ENCODE measurements around the gene MBTPS2.
A peak's percentile ranks its signal among the peaks of the same experiment; 100 is the strongest.
"Not testable (repeated sequence)": the region's sequence is repeated elsewhere in the genome, so short reads cannot be mapped to it uniquely, and the experiment has no call there.

MBTPS2 gene

DNA sequence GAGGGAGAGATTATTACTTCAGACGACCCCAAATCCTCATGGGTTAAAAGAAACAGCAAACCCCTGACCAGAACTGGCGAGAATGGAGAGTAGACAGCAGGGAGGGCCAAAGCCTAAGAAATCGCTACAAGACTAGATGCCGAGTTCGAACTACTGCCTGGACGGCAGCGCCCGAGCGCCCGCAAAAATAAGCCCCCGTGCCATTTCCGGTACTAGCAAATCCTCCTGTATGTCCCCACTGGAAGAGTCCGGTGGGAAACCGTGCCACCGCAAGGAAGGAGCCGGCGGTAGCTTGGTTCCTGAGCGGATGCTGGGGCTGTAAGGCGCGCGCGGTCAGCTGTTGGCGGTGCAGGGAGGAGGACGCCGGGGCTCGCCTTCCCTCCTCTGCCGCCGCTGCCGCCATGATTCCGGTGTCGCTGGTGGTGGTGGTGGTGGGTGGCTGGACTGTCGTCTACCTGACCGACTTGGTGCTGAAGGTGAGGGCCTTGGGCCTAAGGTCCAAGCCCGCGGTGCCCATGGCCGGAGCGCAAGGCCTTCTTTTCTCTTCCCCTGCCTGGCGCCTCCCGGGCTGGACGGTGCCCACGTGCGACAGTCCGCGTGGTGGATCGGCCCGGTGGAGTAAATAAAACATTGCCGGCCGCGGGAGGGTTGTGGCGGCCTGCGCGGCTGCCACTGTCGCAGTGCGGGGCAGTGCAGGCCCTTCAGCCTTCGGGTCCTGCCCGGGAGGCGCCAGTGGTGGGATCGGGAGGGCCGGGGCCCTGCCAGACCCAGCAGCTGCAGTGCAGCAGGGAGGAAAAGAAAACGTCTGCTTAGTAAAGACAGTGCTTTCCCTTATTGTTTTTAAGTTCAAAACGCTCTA lies at the start of gene MBTPS2:
TSS of gene MBTPS2 (plus strand) at position 284 of the 859 bp plus-strand sequence. CDS start at position 402, 118 bp downstream.
- DNase-seq, result peak; percentile 73 to 82

DNA sequence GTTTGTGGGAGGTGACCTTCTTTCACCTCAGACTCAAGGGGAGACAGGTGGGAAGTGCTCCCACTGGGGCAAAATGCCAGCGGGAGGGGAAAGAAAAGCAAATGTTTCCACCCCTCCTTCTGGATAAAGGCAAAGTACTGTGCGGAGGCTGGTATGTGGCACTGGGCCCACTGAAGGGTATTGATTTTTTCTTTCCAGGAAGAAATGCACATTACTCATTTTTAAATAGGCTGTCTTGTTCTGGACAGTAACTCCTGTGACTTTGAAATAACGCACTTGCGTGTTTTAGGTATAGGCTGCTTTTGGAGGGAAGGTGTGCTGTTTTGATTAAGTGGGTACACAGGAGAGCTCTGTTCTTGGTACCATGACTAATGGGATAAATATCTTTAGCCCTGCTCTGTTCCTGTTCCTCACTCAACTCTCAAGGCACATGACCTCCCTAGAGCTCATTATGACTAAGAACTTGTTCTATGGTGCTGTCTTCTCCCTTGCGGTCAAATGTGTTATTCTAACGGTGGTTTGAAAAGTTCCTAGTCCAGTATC lies 40.7 kb upstream of the MBTPS2 start:
- DNase-seq, result no peak

DNA sequence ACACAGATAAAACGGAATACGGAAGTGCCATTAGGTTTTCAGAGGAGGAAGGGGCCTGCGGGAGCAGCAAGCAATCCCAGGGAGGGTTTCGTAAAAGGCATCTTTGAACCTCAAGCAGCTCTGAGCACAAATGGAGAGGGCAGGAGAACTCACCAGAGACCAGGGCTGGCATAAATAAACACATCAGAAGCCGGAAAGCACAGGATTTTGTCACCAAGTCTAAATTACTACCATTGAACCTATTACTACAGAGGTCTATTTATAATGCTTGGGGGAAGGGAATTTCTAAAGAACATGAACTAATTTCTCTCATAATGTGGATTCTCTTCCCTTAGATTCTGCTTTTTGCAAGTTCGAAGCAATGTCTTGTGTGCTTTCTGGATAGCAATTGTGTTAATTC lies 39.6 kb upstream of the MBTPS2 start:
- DNase-seq, result no peak

DNA sequence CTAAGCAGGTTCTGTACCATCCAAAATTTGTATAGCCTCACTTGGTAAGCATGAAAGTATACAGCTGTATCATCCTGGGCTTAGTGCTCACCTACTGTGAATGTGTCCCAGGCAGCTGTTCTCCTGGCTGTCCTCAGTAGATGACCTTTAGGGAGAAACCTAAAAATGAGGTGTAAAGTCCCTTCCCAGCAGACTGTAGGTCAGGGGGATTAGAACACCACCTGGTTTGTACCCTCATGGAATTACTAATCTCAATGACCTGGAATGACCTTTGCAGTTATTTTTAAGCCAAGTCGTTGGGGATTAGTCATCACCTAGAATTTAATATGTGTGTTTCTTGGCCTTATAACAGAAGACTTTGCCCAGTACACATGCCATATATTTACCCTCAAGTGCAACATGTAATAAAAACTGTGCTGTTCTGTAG lies 39.1 kb upstream of the MBTPS2 start:
- DNase-seq, result no peak

DNA sequence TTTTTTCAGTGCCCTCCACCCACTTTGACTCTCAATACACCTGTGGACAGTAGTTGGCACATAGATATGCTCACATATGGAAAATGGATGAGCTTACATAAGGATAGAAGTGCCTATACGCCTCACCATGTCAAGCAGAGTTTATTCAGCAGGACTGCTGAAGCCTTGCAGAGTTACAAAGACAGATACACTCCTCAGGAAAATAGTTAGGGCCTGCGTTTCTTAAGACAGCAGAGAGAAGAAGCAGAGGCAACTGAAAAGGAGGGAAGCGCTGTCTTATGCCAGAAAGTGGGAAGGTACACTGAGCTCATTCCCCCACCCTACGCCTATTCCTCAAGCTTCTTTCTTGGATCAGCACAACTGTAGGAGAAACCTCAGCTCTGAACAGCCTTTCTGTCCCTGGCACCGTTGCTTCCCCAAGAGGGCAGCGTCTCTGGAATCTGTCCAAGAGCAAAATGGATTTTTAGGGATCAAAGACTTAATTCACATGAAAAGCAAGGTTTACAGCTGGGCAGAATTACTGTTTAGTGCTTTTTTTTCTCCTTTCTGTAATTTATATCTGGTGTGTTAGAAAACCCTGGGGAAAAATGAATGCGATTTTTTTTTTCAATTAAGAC lies 37.3 kb upstream of the MBTPS2 start:
- DNase-seq, result no peak

DNA sequence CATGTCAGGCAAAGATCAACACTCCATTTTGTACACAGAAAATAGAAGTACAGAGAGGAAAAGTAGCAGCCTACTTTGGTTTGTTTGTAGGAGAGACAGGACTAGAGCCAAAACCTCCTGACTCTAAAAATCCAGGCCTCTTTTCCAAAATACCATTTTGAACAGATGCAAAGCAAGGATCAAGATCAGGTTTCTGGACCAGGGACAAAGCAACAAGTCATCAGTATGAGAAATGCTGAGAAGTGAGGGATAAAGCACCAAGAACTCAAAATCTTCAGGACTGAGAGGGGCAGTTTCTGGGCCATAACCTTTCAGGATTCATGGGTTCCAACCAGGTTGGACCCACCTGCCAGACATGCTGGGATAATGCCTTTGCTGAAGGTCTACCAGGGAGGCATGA lies 36.6 kb upstream of the MBTPS2 start:
- no peak for DNase-seq

DNA sequence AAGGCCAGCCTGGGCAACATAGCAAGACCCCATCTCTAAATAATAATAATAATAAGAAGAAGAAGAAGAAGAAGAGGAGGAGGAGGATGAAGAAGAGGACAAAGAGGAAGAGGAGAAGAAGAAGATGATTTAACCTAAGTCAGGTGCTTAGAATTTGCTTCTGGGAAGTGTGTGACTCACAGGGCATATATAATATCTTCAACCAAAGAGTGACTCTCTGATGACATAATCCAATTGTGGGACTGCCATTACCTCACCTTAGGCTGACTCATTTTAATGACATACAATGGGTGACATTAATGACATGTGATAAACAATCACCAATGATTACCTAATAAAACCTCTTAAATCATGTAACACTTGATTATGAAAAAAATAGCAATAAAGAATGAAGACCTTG lies 32.7 kb upstream of the MBTPS2 start:
- DNase-seq, result no peak

DNA sequence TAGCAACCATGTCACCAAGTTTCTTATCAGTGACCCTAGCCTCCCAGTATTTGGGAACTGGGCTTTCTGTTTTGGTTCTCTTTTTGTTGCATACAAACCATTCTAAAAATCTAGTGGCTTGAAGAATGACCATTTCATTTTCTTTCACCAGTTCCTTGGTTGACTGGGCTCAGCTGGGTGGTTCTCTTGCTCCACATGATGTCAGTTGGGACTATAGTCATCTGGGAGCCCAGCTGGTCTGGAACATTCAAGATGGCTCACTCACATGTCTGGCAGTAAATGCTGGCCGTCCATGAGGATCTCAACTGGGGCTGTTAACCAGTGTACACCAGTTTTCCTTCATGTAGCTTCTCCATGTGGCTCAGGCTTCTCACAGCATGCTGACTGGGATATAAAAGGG lies 27.6 kb upstream of the MBTPS2 start:
- no peak for DNase-seq

DNA sequence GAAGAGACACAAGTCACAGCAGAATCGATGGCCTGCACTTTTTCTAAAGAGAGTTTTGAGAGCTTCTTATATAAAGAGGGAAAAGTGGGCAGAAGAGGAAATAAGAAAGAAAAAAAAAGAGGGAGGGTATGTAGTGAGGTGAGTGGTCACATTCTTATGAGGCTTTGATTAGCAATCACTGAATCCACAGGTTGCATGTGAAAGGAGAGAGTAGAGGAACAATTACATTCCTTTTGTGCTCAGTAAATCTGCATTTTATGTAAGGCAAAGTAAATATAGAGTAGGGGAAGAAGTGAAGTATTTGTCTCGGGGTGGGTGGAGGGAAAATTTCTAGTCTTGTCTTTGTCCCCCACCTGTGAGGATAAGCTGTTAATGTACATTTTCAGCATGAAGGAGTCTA lies 26.8 kb upstream of the MBTPS2 start:
- DNase-seq, result no peak

DNA sequence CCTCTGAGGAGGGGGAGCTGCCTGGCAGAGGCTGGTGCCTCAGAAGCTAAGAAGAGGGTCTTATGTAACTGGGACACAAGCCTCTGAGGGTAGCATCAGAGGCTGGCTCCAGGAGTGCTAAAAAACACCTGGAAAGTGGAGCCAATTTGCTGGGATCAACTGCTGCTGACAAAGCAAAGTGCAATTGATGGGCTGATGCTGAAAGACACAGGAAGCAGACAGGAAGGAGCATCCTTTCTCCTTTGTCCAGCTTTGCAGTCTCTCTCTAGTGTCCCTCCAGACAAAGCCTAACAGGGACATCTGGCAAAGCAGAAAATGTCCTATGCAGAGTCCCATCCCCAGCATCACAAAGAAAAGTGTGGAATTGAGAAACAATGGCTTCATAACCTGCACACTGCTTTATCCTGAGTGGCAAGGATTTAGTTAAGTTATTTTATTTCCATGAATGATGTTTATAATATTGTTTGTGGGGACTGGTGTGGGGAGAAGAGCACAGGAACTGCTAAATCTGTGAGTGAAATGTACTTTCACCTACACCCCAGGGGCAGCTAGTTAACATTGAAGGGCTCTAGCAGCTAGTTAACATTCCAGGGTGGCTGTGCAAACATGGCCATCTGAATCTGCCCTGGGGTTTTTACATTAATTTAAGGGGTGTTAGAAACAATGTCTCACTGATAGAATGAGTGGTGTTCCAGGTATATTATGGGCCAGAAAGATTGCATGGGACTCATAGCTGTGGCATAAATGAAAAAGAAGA lies 25.6 kb upstream of the MBTPS2 start:
- DNase-seq, result no peak

DNA sequence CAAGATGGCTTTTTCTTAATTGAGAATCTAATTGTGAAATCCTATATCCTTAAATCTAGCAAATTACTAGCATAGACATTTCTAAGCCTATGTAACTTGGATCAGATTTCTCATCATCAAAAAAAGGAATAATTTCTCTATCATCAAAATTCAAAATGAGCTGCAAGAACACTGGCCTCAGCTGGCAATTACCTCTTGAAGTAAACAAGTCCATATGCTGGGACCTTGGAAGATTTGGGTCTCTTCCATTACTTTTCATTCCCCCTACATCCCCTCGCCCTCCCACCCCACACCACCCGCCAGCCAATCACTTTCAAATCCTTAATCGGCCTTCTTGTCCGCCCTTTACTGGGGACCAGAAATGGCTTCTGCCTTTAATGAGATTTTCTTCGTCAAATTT lies 23.3 kb upstream of the MBTPS2 start:
- no peak for DNase-seq

DNA sequence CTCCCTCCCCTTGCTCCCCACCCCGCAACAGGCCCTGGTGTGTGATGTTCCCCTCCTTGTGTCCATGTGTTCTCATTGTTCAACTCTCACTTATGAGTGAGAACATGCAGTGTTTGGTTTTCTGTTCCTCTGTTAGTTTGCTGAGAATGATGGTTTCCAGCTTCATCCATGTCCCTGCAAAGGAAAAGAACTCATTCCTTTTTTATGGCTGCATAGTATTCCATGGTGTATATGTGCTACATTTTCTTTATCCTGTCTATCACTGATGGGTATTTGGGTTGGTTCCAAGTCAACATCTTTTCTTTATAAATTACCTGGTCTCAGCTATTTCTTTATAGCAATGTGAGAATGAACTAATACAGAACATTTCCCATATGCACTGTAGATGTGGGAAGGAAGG lies 19.2 kb upstream of the MBTPS2 start:
- not testable (repeated sequence) for DNase-seq

DNA sequence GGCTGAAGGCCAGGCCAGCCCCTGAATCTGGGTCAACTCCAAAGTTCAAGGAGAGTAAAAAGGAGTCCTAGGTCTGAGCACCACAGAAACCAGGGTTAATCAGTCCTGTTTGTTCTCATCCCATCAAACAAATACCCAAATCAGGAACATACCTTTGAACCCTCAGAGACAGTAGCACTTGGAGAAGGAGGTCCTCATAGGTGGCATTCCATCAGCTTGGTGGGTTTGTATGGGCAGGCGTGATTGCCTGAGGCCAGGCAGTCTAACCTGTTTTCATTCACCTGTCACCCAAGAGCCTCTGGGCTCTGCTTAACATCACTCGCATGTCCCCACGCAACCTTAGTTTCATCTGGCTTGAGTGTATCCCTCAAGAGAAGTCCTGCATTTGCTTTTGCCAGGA lies 17.5 kb upstream of the MBTPS2 start:
- no peak for DNase-seq

DNA sequence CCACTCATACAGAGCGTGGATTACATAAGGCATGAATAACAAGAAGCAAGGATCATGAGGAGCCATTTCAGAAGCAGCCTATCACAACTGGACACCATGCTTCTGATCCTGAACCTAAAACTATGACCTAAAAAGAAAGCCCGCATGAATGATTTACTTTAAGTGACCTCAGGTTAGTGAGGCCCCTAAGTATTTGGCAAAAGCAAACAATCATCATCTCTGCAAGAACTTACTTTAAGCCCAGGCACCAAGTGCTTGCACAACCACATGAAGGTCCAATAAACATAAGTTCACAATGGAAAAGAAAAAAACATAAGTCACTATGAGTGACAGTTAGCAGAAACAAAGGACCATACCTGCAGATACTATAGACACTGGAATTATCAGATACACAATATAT lies 7.9 kb upstream of the MBTPS2 start:
- no peak for DNase-seq

DNA sequence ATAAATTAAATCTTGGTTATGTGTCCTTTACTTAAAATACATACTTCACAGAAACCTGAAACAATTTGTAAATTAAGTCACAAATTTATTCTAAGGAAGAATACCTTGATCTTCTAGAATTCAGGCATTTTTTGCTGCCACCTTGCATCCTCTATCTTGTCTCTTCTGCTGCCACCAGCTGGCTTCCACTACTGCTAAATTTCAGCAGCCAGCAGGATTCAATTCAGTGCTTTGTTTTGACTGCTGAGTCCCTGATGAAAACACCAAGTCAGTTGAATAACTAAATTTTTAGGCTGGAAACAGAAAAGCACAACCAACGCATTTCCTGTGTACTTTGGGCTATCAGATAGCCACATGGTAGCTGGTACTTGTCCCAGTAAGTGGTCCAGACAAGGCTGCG lies 2.4 kb upstream of the MBTPS2 start:
- no peak for DNase-seq

DNA sequence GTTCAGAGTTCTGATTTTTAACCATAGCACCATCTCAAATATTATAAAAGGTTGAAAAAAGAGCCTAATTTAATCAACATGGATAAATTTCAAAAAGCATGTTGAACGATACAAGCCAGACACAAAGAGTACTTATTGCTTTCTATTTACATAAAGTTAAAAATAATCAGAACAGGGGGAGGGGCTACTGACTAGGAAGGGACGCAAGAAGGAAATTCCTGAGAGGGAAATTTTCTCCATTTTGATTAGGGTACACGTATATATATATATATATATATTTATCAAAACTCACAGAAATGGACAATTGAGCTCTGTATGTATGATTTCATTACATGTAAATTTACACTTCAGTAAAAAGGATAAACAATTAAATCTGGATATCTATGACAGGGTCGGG lies 482 bp upstream of the MBTPS2 start:
- no peak for DNase-seq

DNA sequence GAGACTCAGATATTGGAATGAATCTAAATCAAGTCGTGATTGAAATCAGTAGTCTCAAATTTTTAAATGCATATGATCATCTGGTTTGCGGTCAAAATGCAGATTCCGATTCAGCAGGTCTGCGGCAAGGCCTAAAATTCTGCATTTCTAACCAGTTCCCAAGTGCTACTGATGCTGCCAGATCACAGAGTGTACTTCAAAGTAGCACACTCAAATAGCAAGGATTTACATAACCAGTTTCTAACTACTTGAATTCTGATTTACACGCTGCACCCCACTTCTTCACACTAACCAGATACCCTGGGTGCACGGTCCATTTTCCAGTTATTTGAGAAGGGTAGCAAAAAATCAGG lies 752 bp downstream of the MBTPS2 start:
- no peak for DNase-seq

DNA sequence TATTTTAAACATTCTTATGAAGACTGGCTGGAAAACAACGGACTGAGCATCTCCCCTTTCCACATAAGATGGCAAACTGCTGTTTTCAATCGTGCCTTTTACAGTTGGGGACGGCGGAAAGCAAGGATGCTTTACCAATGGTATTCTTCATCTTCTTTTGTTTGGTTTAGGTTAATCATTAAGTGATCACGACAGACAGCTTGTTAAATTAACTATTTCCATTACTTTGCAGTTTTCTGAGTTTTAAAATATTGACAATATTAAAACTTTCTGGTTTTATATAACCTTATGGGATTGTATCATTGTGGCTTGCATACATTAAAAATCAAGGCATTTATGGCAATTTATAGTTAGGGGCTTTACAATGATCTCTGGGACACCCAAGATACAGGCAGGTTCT lies 3.8 kb downstream of the MBTPS2 start:
- no peak for DNase-seq

DNA sequence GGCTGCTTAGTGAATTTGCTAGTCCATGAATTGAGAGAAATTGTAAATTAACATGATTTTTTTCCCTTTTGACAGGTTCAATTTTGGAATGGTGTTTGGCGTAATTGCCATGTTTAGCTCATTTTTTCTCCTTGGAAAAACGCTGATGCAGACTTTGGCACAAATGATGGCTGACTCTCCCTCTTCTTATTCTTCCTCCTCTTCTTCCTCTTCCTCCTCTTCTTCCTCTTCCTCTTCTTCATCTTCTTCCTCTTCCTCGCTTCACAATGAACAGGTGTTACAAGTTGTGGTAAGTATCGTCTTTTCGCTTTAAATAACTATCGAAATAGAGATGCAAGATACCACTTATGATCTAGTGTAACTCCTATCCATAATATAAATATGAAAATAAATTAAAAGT lies 5.7 kb downstream of the MBTPS2 start:
- DNase-seq, result no peak

DNA sequence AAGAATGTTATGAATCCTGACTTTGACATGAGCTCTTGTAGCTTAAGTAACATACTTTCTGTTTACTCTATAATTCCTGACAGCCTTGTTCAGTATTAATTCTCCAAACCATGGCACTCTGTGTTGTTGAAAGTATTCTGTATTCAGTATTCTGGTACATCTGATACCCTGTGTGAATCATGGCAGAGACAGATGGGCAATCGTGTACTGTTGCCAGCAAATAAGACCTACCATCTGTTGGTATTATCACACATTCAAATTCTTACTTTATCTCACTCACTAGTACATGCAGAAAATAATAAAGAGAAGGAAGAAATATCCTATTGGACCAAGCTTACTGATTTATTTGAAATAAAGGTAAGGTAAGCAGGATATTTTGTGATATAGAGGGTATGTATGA lies 7.9 kb downstream of the MBTPS2 start:
- no peak for DNase-seq

DNA sequence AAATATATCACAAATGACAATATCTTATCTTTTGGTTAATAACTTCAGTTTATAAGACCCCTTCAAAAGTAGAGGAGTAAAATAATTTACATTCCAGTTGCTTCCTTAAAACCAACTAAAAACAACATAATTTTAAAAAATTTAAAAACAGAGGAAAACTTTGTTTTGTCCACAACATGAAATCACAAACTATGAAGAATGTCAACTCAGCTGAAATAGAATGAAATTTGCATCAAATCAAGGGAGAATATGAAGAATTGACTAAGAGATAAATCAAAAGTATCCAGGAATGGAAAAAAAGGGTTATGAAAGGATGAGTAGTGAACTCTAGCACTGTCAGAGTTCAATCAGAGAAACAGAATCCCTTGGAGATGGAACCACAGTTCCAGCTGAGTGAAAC lies 14.2 kb downstream of the MBTPS2 start:
- DNase-seq, result no peak

DNA sequence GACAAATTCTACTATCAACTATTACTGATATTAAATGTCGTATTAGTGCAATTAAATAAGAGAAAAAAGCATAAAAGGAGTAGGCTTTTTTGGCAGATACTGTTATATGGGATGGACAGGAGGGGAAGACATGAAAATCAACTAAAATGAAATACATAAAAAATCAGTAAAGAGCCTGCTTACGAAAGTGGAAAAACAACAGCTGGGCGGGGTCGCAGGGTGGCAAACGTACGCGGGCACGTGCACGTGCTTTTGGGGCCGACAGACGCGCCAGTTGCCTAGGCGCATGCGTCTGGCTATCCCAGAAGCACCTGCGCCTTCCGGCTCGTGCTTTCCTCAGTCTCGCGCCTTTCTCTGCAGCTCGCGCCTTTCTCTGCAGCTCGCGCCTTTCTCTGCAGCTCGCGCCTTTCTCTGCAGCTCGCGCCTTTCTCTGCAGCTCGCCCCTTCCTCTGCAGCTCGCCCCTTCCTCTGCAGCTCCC lies 16.6 kb downstream of the MBTPS2 start, which contains the start of gene YY2:
TSS of gene YY2 (plus strand) at position 51 of the 479 bp plus-strand sequence. CDS start 498 bp downstream, outside the sequence.
- no peak for DNase-seq

DNA sequence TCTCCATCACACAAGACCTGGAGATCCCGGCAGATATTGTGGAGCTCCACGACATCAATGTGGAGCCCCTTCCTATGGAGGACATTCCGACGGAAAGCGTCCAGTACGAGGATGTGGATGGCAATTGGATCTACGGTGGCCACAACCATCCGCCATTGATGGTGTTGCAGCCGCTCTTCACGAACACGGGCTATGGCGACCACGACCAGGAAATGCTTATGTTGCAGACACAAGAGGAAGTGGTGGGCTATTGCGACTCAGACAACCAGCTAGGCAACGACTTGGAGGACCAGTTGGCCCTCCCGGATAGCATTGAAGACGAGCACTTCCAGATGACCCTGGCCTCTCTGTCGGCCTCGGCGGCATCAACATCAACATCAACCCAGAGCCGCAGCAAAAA lies 17.1 kb downstream of the MBTPS2 start:
- no peak for DNase-seq
